Mesenchymal stem cell (in vitro differentiated cells and primary cell): ENCODE results near the gene CDKN2AIP.
A peak's percentile ranks its signal among the peaks of the same experiment; 100 is the strongest.

Source experiments
- DNase-seq: peaks from one replicate; pipeline ENCODE4 v3.0.0-alpha.2; 2013
- H2AFZ ChIP-seq: one replicate; pipeline ENCODE4 v1.6.1; 2013; ENCODE audit warnings: low read depth, mild to moderate bottlenecking, control low read depth, inconsistent platforms, low read length, moderate library complexity
- H2AK5ac ChIP-seq: 2 replicates; pipeline ENCODE4 v1.6.1; 2013; ENCODE audit warnings: low read length, moderate library complexity, mild to moderate bottlenecking, inconsistent platforms; ENCODE audit not compliant: severe bottlenecking
- H2BK120ac ChIP-seq: one replicate; pipeline ENCODE4 v1.6.1; 2013; ENCODE audit warnings: low read depth, mild to moderate bottlenecking, inconsistent platforms, low read length, moderate library complexity
- H2BK12ac ChIP-seq, 2 experiments: one replicate each; pipeline ENCODE4 v1.6.1; 2013; ENCODE audit warnings: inconsistent platforms in 2 of 2, low read length in 2 of 2, mild to moderate bottlenecking in 2 of 2, moderate library complexity in 2 of 2, control low read depth in 1 of 2
- H2BK15ac ChIP-seq: one replicate; pipeline ENCODE4 v1.6.1; 2013; ENCODE audit warnings: mild to moderate bottlenecking, low read depth, inconsistent platforms; ENCODE audit not compliant: poor library complexity, severe bottlenecking
- H2BK5ac ChIP-seq: 2 replicates; pipeline ENCODE4 v1.6.1; 2013; ENCODE audit warnings: low read depth, mild to moderate bottlenecking, low read length, control low read depth, inconsistent platforms; ENCODE audit not compliant: poor library complexity, severe bottlenecking
- H3K14ac ChIP-seq, 2 experiments: one replicate each; pipeline ENCODE4 v1.6.1; 2013; ENCODE audit warnings: inconsistent platforms in 2 of 2, low read length in 2 of 2, control low read depth in 1 of 2, mild to moderate bottlenecking in 1 of 2, moderate library complexity in 1 of 2
- H3K18ac ChIP-seq, 2 experiments: one replicate each; pipeline ENCODE4 v1.6.1; 2013; ENCODE audit warnings: inconsistent platforms in 2 of 2, low read length in 2 of 2, control low read depth in 1 of 2, low read depth in 1 of 2, mild to moderate bottlenecking in 1 of 2
- H3K23ac ChIP-seq, 2 experiments: one replicate each; pipeline ENCODE4 v1.6.1; 2013; ENCODE audit warnings: inconsistent platforms in 2 of 2, low read length in 2 of 2, mild to moderate bottlenecking in 2 of 2, moderate library complexity in 2 of 2, control low read depth in 1 of 2
- H3K27ac ChIP-seq: 2 replicates; pipeline ENCODE4 v1.5.1; 2013; ENCODE audit warnings: mild to moderate bottlenecking, moderate library complexity, low read length, control low read depth, inconsistent platforms; ENCODE audit not compliant: poor library complexity, severe bottlenecking
- H3K27me3 ChIP-seq, 2 experiments: 2 replicates each; pipeline versions ENCODE4 v1.6.1 to v1.7.0; 2013; ENCODE audit warnings: low read length in 2 of 2, mild to moderate bottlenecking in 2 of 2, moderate library complexity in 2 of 2, control low read depth in 1 of 2, inconsistent platforms in 1 of 2; ENCODE audit not compliant: control insufficient read depth in 1 of 2, insufficient read depth in 1 of 2
- H3K36me3 ChIP-seq, 2 experiments: 2 replicates each; pipeline versions ENCODE4 v1.6.1 to v1.7.0; 2013; ENCODE audit warnings: low read length in 2 of 2, control low read depth in 1 of 2, inconsistent platforms in 1 of 2, low read depth in 1 of 2, mild to moderate bottlenecking in 1 of 2; ENCODE audit not compliant: insufficient read depth in 2 of 2, control insufficient read depth in 1 of 2
- H3K4ac ChIP-seq, 2 experiments: one replicate each; pipeline ENCODE4 v1.6.1; 2013; ENCODE audit warnings: inconsistent platforms in 2 of 2, low read length in 2 of 2, mild to moderate bottlenecking in 2 of 2, moderate library complexity in 2 of 2, control low read depth in 1 of 2, low read depth in 1 of 2
- H3K4me1 ChIP-seq: 2 replicates; pipeline ENCODE4 v1.6.1; 2013; ENCODE audit warnings: low read depth, low read length, control low read depth; ENCODE audit not compliant: control insufficient read depth, insufficient read depth
- H3K4me2 ChIP-seq: 2 replicates; pipeline ENCODE4 v1.6.1; 2013; ENCODE audit warnings: low read length, mild to moderate bottlenecking, inconsistent platforms; ENCODE audit not compliant: poor library complexity, severe bottlenecking
- H3K4me3 ChIP-seq, 2 experiments: 2 replicates each; pipeline versions ENCODE4 v1.5.1 to v1.7.0; 2013; ENCODE audit warnings: low read length in 2 of 2, mild to moderate bottlenecking in 2 of 2, control low read depth in 1 of 2, low read depth in 1 of 2; ENCODE audit not compliant: insufficient read depth in 1 of 2
- H3K79me1 ChIP-seq: replicated peaks from 2 replicates; pipeline ENCODE4 v1.6.1; 2013; ENCODE audit warnings: mild to moderate bottlenecking, control low read depth, low read length, inconsistent platforms; ENCODE audit not compliant: poor library complexity, severe bottlenecking
- H3K9ac ChIP-seq: 2 replicates; pipeline ENCODE4 v1.7.0; 2013; ENCODE audit warnings: mild to moderate bottlenecking, low read length, moderate library complexity
- H3K9me3 ChIP-seq: 2 replicates; pipeline ENCODE4 v1.7.0; 2013; ENCODE audit warnings: mild to moderate bottlenecking, low read length; ENCODE audit not compliant: control insufficient read depth
- H4K8ac ChIP-seq: one replicate; pipeline ENCODE4 v1.6.1; 2013; ENCODE audit warnings: inconsistent platforms, mild to moderate bottlenecking, low read length, moderate library complexity
- H4K91ac ChIP-seq: one replicate; pipeline ENCODE4 v1.6.1; 2013; ENCODE audit warnings: mild to moderate bottlenecking, low read length, inconsistent platforms
- whole genome bisulfite sequencing: methylation state at CpG from one replicate; pipeline ENCODE4 v1.1.7; 2013; ENCODE audit warnings: mixed read lengths; 5-methylcytosine and 5-hydroxymethylcytosine counted together

Gene CDKN2AIP

GRCh38 chr4:183469936-183470335 lies 25.5 kb downstream of the CDKN2AIP start:
- WGBS, result no CpG with 5 or more reads among the region's 2 CpGs
- no peak overlapping the region for H3K4me2 ChIP-seq
- no peaks in the 10 kb centered on the region for H3K27me3 ChIP-seq
- H4K8ac ChIP-seq, result no peak overlapping the region
- H2AFZ ChIP-seq, result no peak overlapping the region
- no peak overlapping the region for H3K9ac ChIP-seq
- H2BK5ac ChIP-seq, result no peak overlapping the region
- no peak overlapping the region for H3K23ac ChIP-seq
- H3K18ac ChIP-seq, result no peak overlapping the region
- H3K4me1 ChIP-seq, result peaks cover 1% of the 10 kb centered on the region
- no peak overlapping the region for H3K4me3 ChIP-seq
- no peak overlapping the region for H2AK5ac ChIP-seq
- H3K9me3 ChIP-seq, result no peaks in the 10 kb centered on the region
- no peaks in the 10 kb centered on the region for H3K79me1 ChIP-seq
- H2BK120ac ChIP-seq, result no peak overlapping the region
- H2BK15ac ChIP-seq, result no peak overlapping the region
- no peak overlapping the region for H4K91ac ChIP-seq
- no peaks in the 10 kb centered on the region for H3K36me3 ChIP-seq
- H3K14ac ChIP-seq, result no peak overlapping the region
- no peak overlapping the region for H3K27ac ChIP-seq
- H2BK12ac ChIP-seq, result peak overlapping the region in 1 of 2 experiments; percentile 54
- peak; percentile 10 for DNase-seq
- H3K4ac ChIP-seq, result no peak overlapping the region

- Histone ChIP-seq H3K4ac (no peak overlapping the region), H3K4me1 (peaks cover 1% of the 10 kb centered on the region), H2BK15ac (no peak overlapping the region), H3K4me3 (no peak overlapping the region), H3K4me2 (no peak overlapping the region), H2AK5ac (no peak overlapping the region), H2BK5ac (no peak overlapping the region), H4K8ac (no peak overlapping the region), H4K91ac (no peak overlapping the region), H3K18ac (no peak overlapping the region), H3K27ac (no peak overlapping the region), H3K36me3 (no peaks in the 10 kb centered on the region), H3K14ac (no peak overlapping the region), H3K23ac (no peak overlapping the region), H3K9ac (peak overlapping the region; percentile 43), H2BK12ac (no peak overlapping the region), H2AFZ (no peak overlapping the region), H3K27me3 (no peaks in the 10 kb centered on the region), H2BK120ac (no peak overlapping the region), H3K9me3 (no peaks in the 10 kb centered on the region), H3K79me1 (no peaks in the 10 kb centered on the region)
- 82% methylated on average over 4 of the region's 4 CpGs for WGBS
- DNase-seq, result no peak
Measured at GRCh38 chr4:183470821-183471220, 26.4 kb downstream of the CDKN2AIP start.

- H3K4ac ChIP-seq, result no peak overlapping the region
- H2BK120ac ChIP-seq, result no peak overlapping the region
- no peak overlapping the region for H2AK5ac ChIP-seq
- no peaks in the 10 kb centered on the region for H3K27me3 ChIP-seq
- H3K23ac ChIP-seq, result no peak overlapping the region
- no peaks in the 10 kb centered on the region for H3K36me3 ChIP-seq
- H2AFZ ChIP-seq, result no peak overlapping the region
- no peak overlapping the region for H2BK15ac ChIP-seq
- no peak overlapping the region for H3K27ac ChIP-seq
- no peak overlapping the region for H2BK5ac ChIP-seq
- no peak overlapping the region for H3K14ac ChIP-seq
- H3K9ac ChIP-seq, result peak overlapping the region; percentile 43
- peaks cover 1% of the 10 kb centered on the region for H3K4me1 ChIP-seq
- H3K18ac ChIP-seq, result no peak overlapping the region
- no peaks in the 10 kb centered on the region for H3K79me1 ChIP-seq
- H4K91ac ChIP-seq, result no peak overlapping the region
- H2BK12ac ChIP-seq, result no peak overlapping the region
- 46% methylated on average over 7 of the region's 12 CpGs for WGBS
- no peaks in the 10 kb centered on the region for H3K9me3 ChIP-seq
- peak; percentile 75 for DNase-seq
- H3K4me2 ChIP-seq, result no peak overlapping the region
- H4K8ac ChIP-seq, result no peak overlapping the region
- peak overlapping the region in 1 of 2 experiments; percentile 7 for H3K4me3 ChIP-seq
Measured at GRCh38 chr4:183471946-183472708, 27.7 kb downstream of the CDKN2AIP start.

GRCh38 chr4:183478123-183478522 lies 33.7 kb downstream of the CDKN2AIP start:
- Histone ChIP-seq H2AK5ac (no peak overlapping the region), H3K79me1 (no peaks in the 10 kb centered on the region)

More at GRCh38 chr4:183478123-183478522, 33.7 kb downstream of the CDKN2AIP start:
- 72% methylated on average over 3 of the region's 5 CpGs for WGBS
- Histone ChIP-seq H3K27ac (no peak overlapping the region), H2BK12ac (no peak overlapping the region), H3K23ac (no peak overlapping the region), H2AFZ (no peak overlapping the region), H3K4me2 (no peak overlapping the region), H3K4me1 (no peaks in the 10 kb centered on the region), H2BK120ac (no peak overlapping the region), H3K18ac (no peak overlapping the region), H3K36me3 (no peaks in the 10 kb centered on the region), H3K27me3 (no peaks in the 10 kb centered on the region), H3K14ac (no peak overlapping the region), H2BK15ac (no peak overlapping the region), H3K4me3 (peak overlapping the region in 1 of 2 experiments; percentile 30), H2BK5ac (no peak overlapping the region), H3K9me3 (no peaks in the 10 kb centered on the region), H3K9ac (peak overlapping the region; percentile 42), H4K8ac (no peak overlapping the region), H4K91ac (no peak overlapping the region), H3K4ac (no peak overlapping the region)
- no peak for DNase-seq
